Measurements from ENCODE around the gene PTX4. TPM values are rescaled to one million over a fixed set of nuclear protein-coding genes. Genes with fewer than 3 reads are reported as not detected.

The PTX4 gene
- total RNA-seq, 1 donor from 2014 or later, result not detected

DNA sequence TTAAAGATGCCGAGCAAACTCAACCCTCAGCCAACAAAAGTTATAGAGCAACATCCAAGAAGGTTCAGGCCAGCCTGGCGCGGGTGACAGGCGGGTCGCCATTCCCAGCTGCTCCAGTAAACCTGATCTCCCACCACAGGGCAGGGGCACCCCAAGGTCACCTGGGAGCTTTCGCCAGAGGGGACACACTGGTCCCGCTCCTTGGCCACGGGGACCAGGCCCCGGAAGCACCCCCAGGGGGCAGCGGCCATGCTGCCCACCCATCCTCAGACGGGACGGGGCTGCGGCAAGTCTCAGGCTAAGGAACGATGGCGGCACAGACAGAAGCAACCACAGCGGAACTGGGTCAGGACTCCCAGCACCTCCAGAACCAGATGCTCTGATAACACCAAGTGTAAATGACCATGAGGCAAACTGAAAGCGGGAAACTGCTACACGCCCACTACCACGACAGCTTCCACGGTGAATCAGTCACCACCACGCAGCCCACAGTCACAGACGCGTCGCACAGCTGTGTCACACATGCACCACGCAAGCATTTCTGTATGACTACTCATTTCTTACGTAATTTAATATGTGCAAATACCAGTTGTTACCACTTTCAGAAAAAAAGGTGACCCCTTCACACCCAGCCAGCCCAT, 30.3 kb downstream of the PTX4 start:
- DNase-seq (ENCODE audit: extremely low spot score in 2 of 2), result no peak
- Histone ChIP-seq H3K27ac (no peak overlapping the region), H3K4me3 (no peak overlapping the region), H3K36me3 (peaks cover 0 to 58% of the 10 kb centered on the region in 2 donors), H3K4me1 (no peaks in the 10 kb centered on the region), H3K27me3 (no peaks in the 10 kb centered on the region), H3K9me3 (no peaks in the 10 kb centered on the region)
- TF ChIP-seq POLR2A (IDR thresholded peaks at IDR 0.05) (no peak), POLR2AphosphoS5 (IDR thresholded peaks at IDR 0.05; ENCODE audit: insufficient read depth in 1 of 2, low read depth in 1 of 2) (no peak)
- TF ChIP-seq, protein P1, sequence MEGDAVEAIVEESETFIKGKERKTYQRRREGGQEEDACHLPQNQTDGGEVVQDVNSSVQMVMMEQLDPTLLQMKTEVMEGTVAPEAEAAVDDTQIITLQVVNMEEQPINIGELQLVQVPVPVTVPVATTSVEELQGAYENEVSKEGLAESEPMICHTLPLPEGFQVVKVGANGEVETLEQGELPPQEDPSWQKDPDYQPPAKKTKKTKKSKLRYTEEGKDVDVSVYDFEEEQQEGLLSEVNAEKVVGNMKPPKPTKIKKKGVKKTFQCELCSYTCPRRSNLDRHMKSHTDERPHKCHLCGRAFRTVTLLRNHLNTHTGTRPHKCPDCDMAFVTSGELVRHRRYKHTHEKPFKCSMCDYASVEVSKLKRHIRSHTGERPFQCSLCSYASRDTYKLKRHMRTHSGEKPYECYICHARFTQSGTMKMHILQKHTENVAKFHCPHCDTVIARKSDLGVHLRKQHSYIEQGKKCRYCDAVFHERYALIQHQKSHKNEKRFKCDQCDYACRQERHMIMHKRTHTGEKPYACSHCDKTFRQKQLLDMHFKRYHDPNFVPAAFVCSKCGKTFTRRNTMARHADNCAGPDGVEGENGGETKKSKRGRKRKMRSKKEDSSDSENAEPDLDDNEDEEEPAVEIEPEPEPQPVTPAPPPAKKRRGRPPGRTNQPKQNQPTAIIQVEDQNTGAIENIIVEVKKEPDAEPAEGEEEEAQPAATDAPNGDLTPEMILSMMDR (IDR thresholded peaks at IDR 0.05), result no peak
- intact Hi-C loops (cut with DNase I), result no loop called here

DNA sequence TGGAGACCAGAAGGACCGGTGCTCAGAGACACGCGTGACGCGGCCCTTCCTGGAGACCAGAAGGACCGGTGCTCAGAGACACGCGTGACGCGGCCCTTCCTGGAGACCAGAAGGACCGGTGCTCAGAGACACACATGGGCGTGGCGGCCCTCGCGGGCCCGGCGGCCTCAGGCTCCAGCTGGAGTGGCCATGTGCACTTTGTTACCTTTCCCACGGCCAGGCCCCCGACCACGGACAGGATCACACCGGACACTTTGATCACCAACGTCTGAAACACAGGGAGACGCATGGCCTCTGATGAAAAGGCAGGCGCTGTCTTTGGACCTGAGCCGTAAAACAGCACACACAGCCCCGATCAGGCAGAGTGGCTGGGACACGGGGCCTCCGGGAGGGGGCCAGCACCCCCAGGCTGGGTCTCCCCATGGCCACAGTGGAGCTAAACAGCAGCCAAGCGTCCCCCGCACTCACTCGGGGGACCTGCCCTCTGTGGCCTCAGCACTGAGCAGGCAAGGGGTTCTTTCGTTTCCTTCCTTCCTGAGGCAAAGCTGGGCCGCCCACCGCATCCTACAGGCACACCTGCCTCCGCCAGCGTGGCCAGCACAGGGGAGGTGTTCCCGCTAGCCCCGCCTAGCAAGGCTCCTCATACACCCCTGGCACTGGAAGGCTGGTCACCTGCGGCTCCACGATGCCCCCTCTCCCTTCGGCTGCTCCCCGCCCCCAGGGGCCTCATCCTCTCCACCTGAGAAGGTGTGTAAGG, 31.1 kb downstream of the PTX4 start:
- Histone ChIP-seq H3K27me3 (no peaks in the 10 kb centered on the region), H3K36me3 (peaks cover 0 to 65% of the 10 kb centered on the region in 2 donors), H3K9me3 (no peaks in the 10 kb centered on the region), H3K4me1 (no peaks in the 10 kb centered on the region), H3K4me3 (no peak overlapping the region), H3K27ac (no peak overlapping the region)
- no peak for DNase-seq (ENCODE audit: extremely low spot score in 2 of 2)
- intact Hi-C loops (cut with DNase I), result no loop called here
- TF ChIP-seq POLR2AphosphoS5 (IDR thresholded peaks at IDR 0.05; ENCODE audit: insufficient read depth in 1 of 2, low read depth in 1 of 2) (no peak), POLR2A (IDR thresholded peaks at IDR 0.05) (no peak)
- TF ChIP-seq, protein P1 (IDR thresholded peaks at IDR 0.05), result no peak

DNA sequence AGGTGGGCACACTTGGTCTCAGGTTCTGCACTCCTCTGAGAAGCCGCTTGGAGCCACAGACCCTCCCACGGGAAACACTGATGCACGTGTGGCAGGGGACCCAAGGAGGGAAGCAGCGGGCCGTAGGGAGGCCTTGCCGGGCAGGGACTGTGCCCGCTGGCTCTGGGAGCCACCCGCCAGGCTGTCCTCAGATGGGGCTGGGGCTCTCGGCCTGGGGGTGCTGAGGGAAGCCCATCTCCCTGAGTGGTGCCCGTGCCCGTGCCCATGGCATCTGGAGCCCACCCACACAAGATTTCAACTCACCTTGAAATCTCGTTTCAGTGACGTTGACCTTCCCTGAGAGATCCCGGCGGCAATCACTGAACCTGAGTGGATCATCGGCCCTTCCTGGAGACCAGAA, 31.8 kb downstream of the PTX4 start:
- Histone ChIP-seq H3K4me1 (no peaks in the 10 kb centered on the region), H3K9me3 (no peaks in the 10 kb centered on the region), H3K27me3 (no peaks in the 10 kb centered on the region), H3K36me3 (peaks cover 0 to 73% of the 10 kb centered on the region in 2 donors), H3K4me3 (no peak overlapping the region), H3K27ac (no peak overlapping the region)
- TF ChIP-seq POLR2A (IDR thresholded peaks at IDR 0.05) (no peak), POLR2AphosphoS5 (IDR thresholded peaks at IDR 0.05; ENCODE audit: insufficient read depth in 1 of 2, low read depth in 1 of 2) (no peak)
- TF ChIP-seq, protein P1 (IDR thresholded peaks at IDR 0.05), result no peak
- DNase-seq (ENCODE audit: extremely low spot score in 2 of 2), result no peak
- intact Hi-C loops (cut with DNase I), result no loop called here

DNA sequence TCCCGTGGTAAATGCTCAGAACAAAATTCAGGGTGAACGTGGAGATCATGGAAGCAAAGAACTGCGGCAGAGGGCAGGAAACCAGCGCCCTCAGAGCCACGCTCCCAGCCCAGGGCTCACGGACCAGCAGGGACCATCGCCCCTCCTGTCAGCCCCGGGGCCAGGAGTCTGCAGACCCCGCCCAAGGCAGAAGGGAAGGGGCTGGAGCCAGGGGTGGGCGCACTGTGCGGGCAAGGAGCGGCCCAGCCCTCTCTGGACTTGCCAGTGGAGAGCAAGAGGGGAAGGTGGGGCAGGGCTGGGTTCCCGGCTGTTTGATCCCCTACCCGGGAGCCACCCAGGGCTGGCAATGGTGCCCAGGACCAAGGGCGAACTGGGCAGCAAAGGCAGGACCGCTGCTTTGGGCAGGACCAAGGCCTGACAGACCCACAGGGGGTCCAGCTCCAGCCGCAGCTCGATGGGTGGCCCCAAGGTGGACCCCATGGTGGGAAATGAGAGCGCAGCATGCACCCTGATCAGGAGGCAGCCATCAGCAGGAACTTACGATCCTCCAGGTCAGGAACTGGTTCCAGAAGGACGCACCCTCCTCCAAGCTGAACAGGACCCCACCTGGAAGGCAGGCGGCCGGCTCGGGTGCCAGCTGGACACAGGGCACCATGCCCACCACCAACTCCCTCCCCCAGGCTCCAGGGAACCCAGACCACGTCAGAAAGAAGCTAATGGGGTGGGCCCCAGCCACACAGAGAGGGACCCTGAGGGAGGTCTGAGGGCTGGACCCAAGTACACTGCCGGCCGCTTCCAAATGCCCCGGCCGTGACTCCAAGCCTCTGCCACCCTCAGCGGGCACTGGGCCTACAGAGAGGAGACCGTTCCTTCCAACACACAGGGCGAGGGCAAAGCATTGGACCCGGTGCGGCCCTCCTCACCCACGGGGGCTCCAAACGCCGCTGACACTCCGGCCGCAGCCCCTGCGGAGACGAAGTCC, 33.3 kb downstream of the PTX4 start:
- no peak overlapping the region for H3K27ac ChIP-seq
- peaks cover 0 to 77% of the 10 kb centered on the region in 2 donors for H3K36me3 ChIP-seq
- no peak for TF ChIP-seq POLR2A (IDR thresholded peaks at IDR 0.05)
- TF ChIP-seq, protein P1 (IDR thresholded peaks at IDR 0.05), result no peak
- no peak for TF ChIP-seq POLR2AphosphoS5 (IDR thresholded peaks at IDR 0.05; ENCODE audit: insufficient read depth in 1 of 2, low read depth in 1 of 2)
- intact Hi-C loops (cut with DNase I), result no loop called here
- no peaks in the 10 kb centered on the region for H3K9me3 ChIP-seq
- no peaks in the 10 kb centered on the region for H3K4me1 ChIP-seq
- H3K27me3 ChIP-seq, result no peaks in the 10 kb centered on the region
- no peak overlapping the region for H3K4me3 ChIP-seq
- no peak for DNase-seq (ENCODE audit: extremely low spot score in 2 of 2)
